Measurements from ENCODE around the gene COX19. TPM values are rescaled to one million over a fixed set of nuclear protein-coding genes. Genes with fewer than 3 reads are reported as not detected.
A peak's percentile ranks its signal among the peaks of the same experiment; 100 is the strongest.

COX19 gene
- total and polyA plus RNA-seq, 2 of the 13 experiments (the other 11 are each of a cell fraction or from before 2014, with no cell fraction given) = 11.5 to 21.7 TPM

DNA sequence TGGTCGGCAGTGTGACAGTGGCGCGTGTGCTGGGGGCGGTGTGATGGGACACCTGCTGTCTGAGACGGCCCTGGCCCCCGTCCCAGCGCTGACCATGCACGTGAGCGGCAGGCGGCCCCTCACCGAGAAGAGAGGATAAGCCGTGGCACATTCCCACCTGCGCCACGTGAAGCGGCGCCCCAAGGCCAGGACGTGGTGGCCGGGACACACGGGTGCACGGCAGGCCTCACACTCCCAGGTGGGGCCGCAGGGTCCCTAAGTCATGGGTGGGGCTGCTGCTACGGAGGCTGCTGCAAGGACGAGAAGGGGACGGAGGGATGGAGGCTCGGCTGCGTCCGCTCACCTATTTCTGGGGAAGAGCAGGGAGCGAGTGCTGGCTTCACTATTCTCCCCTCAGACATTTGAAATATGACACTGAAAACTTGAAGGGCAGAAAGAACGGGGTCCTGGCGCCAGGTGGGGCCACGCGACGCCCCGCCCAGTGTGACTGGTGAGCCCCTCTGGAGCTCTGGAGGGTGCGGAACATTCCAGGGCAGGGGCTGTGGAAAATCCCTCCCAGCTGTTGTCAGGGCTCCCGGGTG lies 15.1 kb upstream of the COX19 start (continued):
- TF ChIP-seq, protein P1, sequence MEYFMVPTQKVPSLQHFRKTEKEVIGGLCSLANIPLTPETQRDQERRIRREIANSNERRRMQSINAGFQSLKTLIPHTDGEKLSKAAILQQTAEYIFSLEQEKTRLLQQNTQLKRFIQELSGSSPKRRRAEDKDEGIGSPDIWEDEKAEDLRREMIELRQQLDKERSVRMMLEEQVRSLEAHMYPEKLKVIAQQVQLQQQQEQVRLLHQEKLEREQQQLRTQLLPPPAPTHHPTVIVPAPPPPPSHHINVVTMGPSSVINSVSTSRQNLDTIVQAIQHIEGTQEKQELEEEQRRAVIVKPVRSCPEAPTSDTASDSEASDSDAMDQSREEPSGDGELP (IDR thresholded peaks at IDR 0.05; ENCODE audit: borderline replicate concordance, low read depth) = no peak
- peak; percentile 15; the same call in 1 of the 2 replicates for TF ChIP-seq ZNF768 (CRISPR knock-in tag; IDR thresholded peaks at IDR 0.05)
- no peak for TF ChIP-seq PRDM4 (CRISPR knock-in tag; IDR thresholded peaks at IDR 0.05; ENCODE audit: borderline replicate concordance)
- TF ChIP-seq HOXA3 (CRISPR knock-in tag; IDR thresholded peaks at IDR 0.05) = peak; percentile 28; the same call in 1 of the 2 replicates
- TF ChIP-seq HIVEP1 (CRISPR knock-in tag; IDR thresholded peaks at IDR 0.05) = no peak; the same call in 1 of the 2 replicates
- TF ChIP-seq MIXL1 (CRISPR knock-in tag; IDR thresholded peaks at IDR 0.05) = no peak
- no peak for TF ChIP-seq RERE (CRISPR knock-in tag; IDR thresholded peaks at IDR 0.05; ENCODE audit: low read depth)
- TF ChIP-seq, protein P2, sequence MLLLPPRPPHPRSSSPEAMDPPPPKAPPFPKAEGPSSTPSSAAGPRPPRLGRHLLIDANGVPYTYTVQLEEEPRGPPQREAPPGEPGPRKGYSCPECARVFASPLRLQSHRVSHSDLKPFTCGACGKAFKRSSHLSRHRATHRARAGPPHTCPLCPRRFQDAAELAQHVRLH (CRISPR knock-in tag; IDR thresholded peaks at IDR 0.05; ENCODE audit: borderline replicate concordance, low read depth) = no peak
